GM12874 (cell line): Measurements from ENCODE around the gene NFAT5.
A peak's percentile ranks its signal among the peaks of the same experiment; 100 is the strongest.

Experiments used
- CTCF ChIP-seq: IDR thresholded peaks from 2 replicates; pipeline ENCODE4 v1.5.1; 2011; ENCODE audit warnings: low read depth, mild to moderate bottlenecking, control low read depth, low read length, moderate library complexity; ENCODE audit not compliant: insufficient read depth

The NFAT5 gene

GRCh38 chr16:69709456-69710084 is 143.8 kb downstream of the NFAT5 start:
- peak; percentile 38; the same call in 1 of the 2 replicates for TF ChIP-seq CTCF

- no peak for TF ChIP-seq CTCF
These were observed 145.5 kb downstream of the NFAT5 start for GRCh38 chr16:69711115-69711740.

- no peak for TF ChIP-seq CTCF
These were observed 146.5 kb downstream of the NFAT5 start for GRCh38 chr16:69712277-69712676.

GRCh38 chr16:69712914-69713581 is 147.3 kb downstream of the NFAT5 start:
- TF ChIP-seq CTCF, result no peak

- no peak for TF ChIP-seq CTCF
These were observed 151.3 kb downstream of the NFAT5 start for GRCh38 chr16:69717066-69717465.

- no peak for TF ChIP-seq CTCF
These were observed 152.5 kb downstream of the NFAT5 start for GRCh38 chr16:69718111-69718764.

- no peak for TF ChIP-seq CTCF
These were observed 155.2 kb downstream of the NFAT5 start for GRCh38 chr16:69720822-69721430.
